HG03521 (cell line): ENCODE measurements around the gene PECR.
"Not testable (repeated sequence)": the region's sequence is repeated elsewhere in the genome, so short reads cannot be mapped to it uniquely, and the experiment has no call there.

Source experiments
- ATAC-seq: cut with Tn5 transposase; IDR thresholded peaks from one replicate; pipeline ENCODE4 v1.9.1; 2021; ENCODE audit warnings: mild to moderate bottlenecking, moderate library complexity; ENCODE audit not compliant: unreplicated experiment

PECR gene

GRCh38 chr2:216107320-216107719, 25.7 kb upstream of the PECR start:
- no peak for ATAC-seq

DNA sequence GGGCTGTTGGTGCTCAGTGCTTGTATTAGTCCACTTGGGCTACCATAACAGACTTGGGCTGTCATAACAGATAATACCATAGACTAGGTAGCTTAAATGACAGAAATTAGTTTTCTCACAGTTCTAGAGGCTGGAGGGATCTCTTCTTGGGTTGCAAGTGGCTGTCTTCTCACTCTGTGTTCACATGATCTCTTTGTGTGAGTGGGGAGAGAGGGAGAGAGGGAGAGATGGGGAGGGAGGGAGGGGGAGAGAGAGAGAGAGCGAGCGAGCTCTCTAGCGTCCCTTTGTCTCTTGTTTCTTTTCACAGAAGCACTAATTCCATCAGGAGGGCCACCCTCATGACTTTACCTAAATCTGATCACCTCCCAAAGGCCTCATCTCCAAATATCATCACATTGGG, 23.1 kb upstream of the PECR start:
- ATAC-seq: no peak

GRCh38 chr2:216103213-216103612, 21.6 kb upstream of the PECR start:
- no peak for ATAC-seq

- ATAC-seq: no peak
Observed at GRCh38 chr2:216101109-216101508, 19.5 kb upstream of the PECR start.

- ATAC-seq: no peak
Observed at GRCh38 chr2:216098421-216099334, 17.1 kb upstream of the PECR start.

- ATAC-seq: no peak
Observed at GRCh38 chr2:216094701-216095100, 13.1 kb upstream of the PECR start.

GRCh38 chr2:216092646-216093045, 11.0 kb upstream of the PECR start:
- ATAC-seq: no peak

GRCh38 chr2:216090369-216090786, 8.8 kb upstream of the PECR start:
- ATAC-seq: no peak

DNA sequence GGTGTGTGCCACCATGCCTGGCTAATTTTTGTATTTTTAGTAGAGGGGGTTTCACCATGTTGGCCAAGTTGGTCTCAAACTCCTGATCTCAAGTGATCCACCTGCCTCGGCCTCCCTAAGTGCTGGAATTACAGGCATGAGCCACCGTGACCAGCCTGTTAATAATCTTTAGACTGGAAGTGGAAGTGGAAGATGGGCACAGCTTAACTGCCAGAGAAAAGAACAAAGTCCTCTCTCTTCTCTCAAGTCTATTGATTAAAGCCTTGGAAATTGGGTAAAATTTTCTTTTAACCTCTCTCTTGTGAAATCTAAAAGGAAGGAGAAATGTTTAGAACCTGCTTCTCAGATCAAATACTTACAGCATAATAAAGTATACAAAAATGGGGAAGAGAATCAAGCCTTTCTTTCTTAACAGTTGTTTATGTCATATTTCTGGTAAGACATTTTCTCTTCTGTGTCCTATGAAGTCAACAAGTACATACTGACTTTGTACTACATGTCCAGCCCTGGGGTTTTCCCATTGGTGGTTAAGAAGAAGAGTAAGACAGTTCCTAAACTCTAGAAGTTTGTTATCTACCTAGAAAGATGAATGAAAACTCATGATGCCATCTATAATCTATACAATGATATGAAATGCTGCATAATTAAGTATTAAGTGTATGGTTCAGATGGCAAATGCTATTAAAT, 4.7 kb upstream of the PECR start:
- no peak for ATAC-seq

DNA sequence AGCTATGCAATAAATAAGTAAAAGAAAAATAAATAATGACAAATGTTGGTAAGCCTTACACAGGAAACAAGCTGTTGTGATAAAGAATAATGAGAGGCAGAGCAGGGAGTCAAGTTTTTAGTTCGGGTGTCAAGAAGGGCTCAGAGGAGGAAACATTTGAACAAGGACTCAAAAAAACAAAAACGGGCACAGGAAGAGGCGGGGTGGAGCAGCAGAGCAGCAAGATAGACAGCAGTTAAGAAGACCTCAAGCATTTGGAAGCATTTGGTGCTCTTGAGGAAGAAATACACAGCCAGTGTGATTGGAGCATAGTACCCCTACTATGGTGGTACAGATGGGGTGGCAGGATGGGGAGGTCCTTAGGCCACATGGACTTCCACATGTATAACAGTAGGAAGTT, 2.9 kb upstream of the PECR start:
- ATAC-seq: no peak

- no peak for ATAC-seq
Observed at GRCh38 chr2:216083464-216084281, 2.1 kb upstream of the PECR start.

- ATAC-seq: no peak
Observed at GRCh38 chr2:216082805-216083204, 1.2 kb upstream of the PECR start.

- ATAC-seq: no peak
Observed at GRCh38 chr2:216082117-216082711, 605 bp upstream of the PECR start.

- ATAC-seq: no peak
Observed at GRCh38 chr2:216081012-216081411, 597 bp downstream of the PECR start.

GRCh38 chr2:216080048-216080447, 1.6 kb downstream of the PECR start:
- not testable (repeated sequence) for ATAC-seq

DNA sequence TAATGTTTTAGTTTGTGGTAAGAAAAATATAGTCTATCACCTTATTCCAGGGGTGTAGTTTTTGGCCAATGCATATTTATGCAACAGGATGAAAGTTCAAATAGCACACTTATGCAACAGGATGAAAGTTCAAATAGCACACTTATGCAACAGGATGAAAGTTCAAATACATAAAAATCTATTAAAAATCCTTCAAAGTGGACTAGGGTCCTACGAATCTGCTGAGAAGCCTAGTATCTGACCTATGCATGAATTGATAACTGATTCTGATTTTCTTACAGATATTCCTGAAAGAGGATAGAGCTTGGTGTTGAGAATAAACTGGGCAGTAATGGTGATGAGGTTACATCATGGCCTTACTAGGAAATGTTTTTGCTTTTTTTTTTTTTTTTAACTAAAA, 2.8 kb downstream of the PECR start:
- ATAC-seq: no peak

- no peak for ATAC-seq
Observed at GRCh38 chr2:216075510-216076485, 5.8 kb downstream of the PECR start.

- no peak for ATAC-seq
Observed at GRCh38 chr2:216074794-216075193, 6.8 kb downstream of the PECR start.

GRCh38 chr2:216074380-216074779, 7.2 kb downstream of the PECR start:
- no peak for ATAC-seq

- no peak for ATAC-seq
Observed at GRCh38 chr2:216073773-216074172, 7.8 kb downstream of the PECR start.
